Breast epithelium (tissue), 3 donors: ENCODE measurements around the gene QSOX1.

ENCODE experiments used
- POLR2A ChIP-seq: fragments of 450-650 bp; IDR thresholded peaks from one replicate; pipeline ENCODE4 v1.6.1; 2016; ENCODE audit warnings: antibody characterized with exemption, mild to moderate bottlenecking, moderate library complexity
- POLR2AphosphoS5 ChIP-seq, 3 donors: sonication (generic); formaldehyde crosslinking; IDR thresholded peaks; one replicate each; pipeline ENCODE4 v1.6.1; 2017; ENCODE audit warnings: antibody characterized with exemption in 3 of 3
- TF ChIP-seq, protein P1 (sequence below), 3 donors: fragments of 450-650 bp; IDR thresholded peaks; one replicate each; pipeline ENCODE4 v1.5.1; 2016 to 2017; ENCODE audit warnings: antibody characterized with exemption in 3 of 3, mild to moderate bottlenecking in 3 of 3, moderate library complexity in 3 of 3

DNA sequence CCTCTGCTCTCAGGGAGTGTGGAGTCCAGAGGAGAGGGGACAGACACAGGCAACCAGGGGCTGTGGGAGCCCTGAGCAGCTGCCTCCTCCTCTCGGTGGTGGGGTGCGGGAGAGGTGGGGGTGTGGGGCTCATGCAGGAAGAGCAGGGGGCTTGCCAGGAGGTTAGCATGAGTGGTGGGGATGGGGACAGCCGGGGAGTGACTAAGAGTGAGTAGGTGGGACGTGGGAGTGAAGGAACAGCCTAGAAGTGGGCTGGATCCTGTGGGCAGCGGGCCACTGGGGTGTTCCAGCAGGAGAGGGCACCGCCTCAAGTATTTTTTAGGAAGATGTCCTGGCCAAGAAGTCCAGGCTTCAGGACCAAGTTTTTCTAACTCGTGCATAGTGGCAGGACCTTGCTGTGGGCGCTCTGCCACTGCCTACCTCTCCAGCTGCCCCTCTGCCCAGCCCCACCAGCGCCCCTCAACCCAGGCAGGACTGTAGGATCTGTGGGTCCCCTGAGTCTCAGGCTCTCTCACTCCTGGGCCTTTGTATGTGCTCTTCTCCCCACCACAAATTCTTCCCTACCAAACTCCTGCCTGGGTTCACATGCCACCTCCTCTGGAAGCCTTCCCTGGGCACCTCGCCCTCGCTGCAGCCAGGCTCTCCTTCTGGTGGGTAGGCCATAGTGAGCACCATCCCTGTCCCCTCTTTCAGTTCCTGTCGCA, 56.6 kb downstream of the QSOX1 start:
- TF ChIP-seq, protein P1, sequence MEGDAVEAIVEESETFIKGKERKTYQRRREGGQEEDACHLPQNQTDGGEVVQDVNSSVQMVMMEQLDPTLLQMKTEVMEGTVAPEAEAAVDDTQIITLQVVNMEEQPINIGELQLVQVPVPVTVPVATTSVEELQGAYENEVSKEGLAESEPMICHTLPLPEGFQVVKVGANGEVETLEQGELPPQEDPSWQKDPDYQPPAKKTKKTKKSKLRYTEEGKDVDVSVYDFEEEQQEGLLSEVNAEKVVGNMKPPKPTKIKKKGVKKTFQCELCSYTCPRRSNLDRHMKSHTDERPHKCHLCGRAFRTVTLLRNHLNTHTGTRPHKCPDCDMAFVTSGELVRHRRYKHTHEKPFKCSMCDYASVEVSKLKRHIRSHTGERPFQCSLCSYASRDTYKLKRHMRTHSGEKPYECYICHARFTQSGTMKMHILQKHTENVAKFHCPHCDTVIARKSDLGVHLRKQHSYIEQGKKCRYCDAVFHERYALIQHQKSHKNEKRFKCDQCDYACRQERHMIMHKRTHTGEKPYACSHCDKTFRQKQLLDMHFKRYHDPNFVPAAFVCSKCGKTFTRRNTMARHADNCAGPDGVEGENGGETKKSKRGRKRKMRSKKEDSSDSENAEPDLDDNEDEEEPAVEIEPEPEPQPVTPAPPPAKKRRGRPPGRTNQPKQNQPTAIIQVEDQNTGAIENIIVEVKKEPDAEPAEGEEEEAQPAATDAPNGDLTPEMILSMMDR (IDR thresholded peaks at IDR 0.05): no peak
- TF ChIP-seq POLR2A (no peak), POLR2AphosphoS5 (IDR thresholded peaks at IDR 0.05) (no peak)
